HG03571 (cell line): ENCODE results near the gene MEIG1.
"Not testable (repeated sequence)": the region's sequence is repeated elsewhere in the genome, so short reads cannot be mapped to it uniquely, and the experiment has no call there.

ENCODE experiments used
- ATAC-seq: cut with Tn5 transposase; IDR thresholded peaks from one replicate; pipeline ENCODE4 v1.9.1; 2021; ENCODE audit not compliant: unreplicated experiment

Gene MEIG1, protein sequence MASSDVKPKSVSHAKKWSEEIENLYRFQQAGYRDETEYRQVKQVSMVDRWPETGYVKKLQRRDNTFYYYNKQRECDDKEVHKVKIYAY

GRCh38 chr10:14959221-14960057 lies at the start of gene MEIG1:
Gene MEIG1, plus strand, starts transcription at chr10:14959388. Its CDS starts 7,081 bp downstream, at chr10:14966469.
- ATAC-seq = peak; percentile 74

DNA sequence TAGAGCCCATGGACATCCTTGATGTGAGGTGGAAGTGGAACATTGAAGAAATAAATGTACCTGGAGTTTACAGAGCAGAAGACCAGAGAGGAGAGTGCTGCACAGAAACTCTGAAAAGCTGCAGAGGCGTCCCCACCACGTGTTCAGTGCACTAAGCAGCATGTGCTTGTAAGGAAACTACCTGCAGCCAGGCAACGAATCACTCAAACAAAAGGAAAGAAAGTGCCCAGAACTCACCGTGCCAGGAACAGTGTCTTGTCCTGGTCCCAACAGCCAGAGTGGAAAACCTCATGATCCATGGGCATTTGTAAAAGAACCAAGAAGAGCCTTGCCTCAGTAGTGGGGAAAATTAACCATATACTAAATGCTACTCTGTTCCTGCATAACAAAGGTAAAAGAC lies 48.2 kb upstream of the MEIG1 start:
- no peak for ATAC-seq

- ATAC-seq = no peak
Observed at GRCh38 chr10:14911801-14912200, 47.4 kb upstream of the MEIG1 start.

GRCh38 chr10:14916600-14916999 lies 42.6 kb upstream of the MEIG1 start:
- ATAC-seq = no peak

GRCh38 chr10:14917827-14918226 lies 41.4 kb upstream of the MEIG1 start:
- ATAC-seq = no peak

- ATAC-seq = no peak
Observed at GRCh38 chr10:14918964-14919363, 40.2 kb upstream of the MEIG1 start.

DNA sequence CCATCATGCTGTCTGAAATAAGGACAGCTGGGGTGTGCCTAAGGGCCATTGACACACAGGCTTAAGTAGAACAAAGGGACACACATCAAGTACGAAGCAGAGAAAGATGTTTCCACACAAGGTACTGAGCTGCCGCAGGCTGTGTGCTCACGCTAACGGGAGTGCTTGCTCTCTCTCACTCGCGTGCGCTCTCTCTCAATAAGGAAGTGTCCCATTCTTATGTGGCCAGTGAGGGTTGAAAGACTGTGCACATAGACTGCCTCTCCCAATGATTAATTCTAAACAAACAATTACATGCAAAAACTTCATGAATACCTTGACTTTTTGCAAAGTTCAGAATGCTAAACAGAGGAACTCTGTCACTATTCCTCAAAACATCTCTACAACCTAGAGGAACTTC lies 35.2 kb upstream of the MEIG1 start:
- no peak for ATAC-seq

DNA sequence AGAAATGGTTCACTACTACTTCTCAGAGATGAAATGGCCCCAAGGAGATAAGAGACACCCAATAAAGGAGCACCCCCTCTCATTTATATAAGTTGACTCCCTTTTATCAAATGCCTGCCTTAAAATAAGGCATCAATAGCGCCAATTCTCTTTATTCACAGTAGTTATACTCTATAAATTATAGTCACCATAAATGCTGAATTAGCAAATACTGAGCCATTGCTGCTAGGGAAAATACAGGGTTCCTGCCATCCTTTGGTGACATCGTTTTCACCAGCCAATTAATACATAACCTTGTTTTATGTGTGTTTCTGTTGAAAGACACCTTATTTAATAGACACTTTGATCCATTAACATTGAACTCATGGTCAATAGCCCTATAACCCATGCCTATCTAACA lies 33.9 kb upstream of the MEIG1 start:
- ATAC-seq = no peak

DNA sequence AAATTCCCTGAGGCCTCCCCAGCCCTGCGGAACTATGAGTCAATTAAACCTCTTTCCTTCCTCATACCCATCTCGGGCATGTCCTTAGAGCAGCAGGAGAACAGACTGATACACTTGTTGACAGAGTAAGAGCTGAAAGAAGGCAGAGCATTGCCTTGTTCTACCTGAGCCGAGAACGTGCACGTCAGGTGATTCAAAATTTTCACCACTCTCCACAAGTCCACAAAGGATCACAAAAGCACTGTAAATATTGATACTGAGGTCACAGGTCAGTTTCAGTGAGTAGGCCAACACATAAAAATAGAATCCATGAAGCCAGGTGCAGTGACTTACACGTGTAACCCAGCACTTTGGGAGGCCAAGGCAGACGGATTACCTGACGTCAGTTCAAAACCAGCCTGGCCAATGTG lies 33.1 kb upstream of the MEIG1 start:
- no peak for ATAC-seq

DNA sequence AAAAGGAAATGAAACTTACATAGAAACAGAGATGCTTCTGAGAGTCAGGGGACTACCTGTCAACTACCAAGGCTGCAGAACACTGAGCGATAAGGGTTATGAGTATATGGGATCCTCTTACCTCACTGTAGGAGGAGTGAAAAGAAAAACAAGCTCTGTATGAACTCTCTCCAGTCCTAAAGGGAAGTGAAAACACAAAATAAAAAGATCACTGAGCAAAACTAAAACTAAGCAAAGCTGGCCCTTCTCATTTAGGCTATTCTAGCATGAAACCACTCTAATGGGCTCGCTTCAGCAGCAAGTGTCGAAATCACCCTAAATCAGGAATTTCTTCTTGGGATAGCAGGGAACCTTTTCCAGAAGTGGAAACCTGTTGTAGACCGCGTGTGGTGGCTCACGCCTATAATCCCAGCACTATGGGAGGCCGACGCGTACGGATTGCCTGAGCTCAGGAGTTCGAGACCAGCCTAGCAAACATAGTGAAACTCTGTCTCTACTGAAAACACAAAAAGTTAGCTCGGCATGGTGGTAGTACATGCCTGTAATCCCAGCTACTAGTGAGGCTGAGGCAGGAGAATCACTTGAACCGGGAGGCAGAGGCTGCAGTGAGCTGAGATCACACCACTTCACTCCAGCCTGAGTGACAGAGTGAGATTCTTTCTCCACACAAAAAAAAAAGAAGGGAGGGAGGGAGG lies 32.3 kb upstream of the MEIG1 start:
- peak; percentile 94 for ATAC-seq

GRCh38 chr10:14930610-14931009 lies 28.6 kb upstream of the MEIG1 start:
- ATAC-seq = no peak

GRCh38 chr10:14936584-14936983 lies 22.6 kb upstream of the MEIG1 start:
- ATAC-seq = no peak

DNA sequence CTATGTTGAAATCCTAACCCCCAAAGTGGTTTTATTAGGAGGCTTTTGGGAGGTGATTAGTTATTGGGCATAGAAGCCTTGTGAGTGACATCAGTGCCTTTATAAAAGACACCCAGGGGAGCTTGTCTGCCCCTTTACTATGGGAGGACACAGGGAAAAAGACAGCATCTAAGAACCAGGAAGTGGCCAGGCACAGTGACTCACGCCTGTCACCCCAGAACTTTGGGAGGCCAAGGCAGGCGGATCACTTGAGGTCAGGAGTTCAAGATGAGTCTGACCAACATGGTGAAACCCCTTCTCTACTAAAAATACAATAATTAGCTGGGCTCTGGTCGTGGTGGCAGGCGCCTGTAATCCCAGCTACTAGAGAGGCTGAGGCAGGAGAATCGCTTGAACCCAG lies 20.2 kb upstream of the MEIG1 start:
- not testable (repeated sequence) for ATAC-seq

- ATAC-seq = peak; percentile 88
Observed at GRCh38 chr10:14942147-14942949, 16.8 kb upstream of the MEIG1 start.

DNA sequence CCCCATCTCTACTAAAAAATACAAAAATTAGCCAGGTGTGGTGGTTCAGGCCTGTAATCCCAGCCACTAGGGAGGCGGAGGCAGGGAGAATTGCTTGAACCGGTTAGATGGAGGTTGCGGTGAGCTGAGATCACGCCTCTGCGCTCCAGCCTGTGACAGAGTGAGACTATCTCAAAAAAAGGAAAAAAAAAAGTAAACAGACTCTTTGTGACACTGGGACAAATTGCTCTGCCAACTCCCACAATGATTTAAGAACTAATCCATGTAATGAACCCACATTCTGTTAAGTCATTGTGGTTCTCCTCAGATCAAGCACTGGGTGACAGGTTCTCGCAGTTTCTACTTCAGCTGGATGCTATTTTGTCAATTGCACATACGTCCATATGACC lies 16.2 kb upstream of the MEIG1 start:
- not testable (repeated sequence) for ATAC-seq

GRCh38 chr10:14945108-14945507 lies 14.1 kb upstream of the MEIG1 start:
- no peak for ATAC-seq

GRCh38 chr10:14947268-14947667 lies 11.9 kb upstream of the MEIG1 start:
- ATAC-seq = no peak

GRCh38 chr10:14949291-14949690 lies 9.9 kb upstream of the MEIG1 start:
- ATAC-seq = no peak

DNA sequence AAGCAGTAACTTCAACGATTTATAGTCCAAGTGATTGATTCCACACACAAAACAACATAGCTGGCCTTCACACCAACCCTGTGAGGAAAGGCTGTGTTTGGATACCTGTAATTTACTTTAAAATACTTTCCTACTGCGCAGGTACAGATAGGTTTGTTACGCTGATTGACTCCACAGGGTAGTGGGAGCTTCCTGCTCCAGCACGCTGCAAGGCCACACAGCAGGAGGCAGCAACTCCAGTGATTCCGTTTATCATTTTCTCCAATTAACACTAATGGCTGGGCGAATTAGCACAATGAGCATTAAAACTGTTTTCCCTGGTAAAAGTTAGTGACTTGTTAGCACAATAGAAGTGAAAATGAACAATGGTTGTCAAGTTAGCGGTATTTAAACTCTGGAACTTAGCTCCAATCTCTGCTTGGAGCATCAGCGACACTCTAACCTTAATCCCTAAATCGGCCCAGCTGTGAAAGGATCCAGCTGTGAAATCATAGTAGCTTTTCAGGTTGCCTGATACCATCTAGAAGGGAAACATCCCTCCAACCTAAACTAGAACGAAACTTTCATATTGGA lies 6.3 kb upstream of the MEIG1 start:
- no peak for ATAC-seq

DNA sequence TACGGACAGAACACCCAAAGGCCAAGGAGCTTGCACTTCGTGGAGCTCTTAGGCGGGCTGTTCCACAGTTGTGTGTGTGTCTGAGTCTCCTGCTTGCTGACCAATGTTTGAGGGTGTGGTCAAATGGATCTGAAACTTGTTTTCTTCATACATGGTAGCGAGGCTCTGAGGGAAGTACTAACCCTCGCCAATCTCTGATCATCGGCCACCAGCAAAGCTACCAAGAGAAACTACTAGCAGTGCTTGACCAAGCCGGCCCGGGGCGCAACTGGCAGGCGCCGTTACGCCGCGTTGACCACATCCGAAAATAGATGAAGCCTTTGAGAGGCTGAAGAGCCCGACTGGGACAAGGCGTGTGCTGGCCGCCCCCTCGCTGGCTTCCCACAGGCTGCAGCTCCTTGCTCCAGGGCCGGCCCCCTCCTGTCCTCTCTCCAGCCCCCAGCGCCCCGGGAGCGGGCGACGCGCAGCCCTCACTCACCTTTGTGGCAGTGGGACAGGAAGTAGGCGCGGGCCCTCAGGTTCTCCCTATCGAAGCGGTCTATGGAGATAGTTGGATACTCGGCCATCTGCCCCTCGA lies 5.7 kb upstream of the MEIG1 start:
- ATAC-seq = peak; percentile 38
